Endothelial cell of umbilical vein (primary cell): ENCODE data around the gene PKP4.

Experiments used
- GATA2 ChIP-seq: IDR thresholded peaks from 2 replicates; pipeline ENCODE4 v1.7.0; 2011; ENCODE audit warnings: low read depth, mild to moderate bottlenecking, moderate library complexity, mixed read lengths, low read length; ENCODE audit not compliant: insufficient read length, insufficient read depth
- JUN ChIP-seq: IDR thresholded peaks from 2 replicates; pipeline ENCODE4 v1.6.1; 2011; ENCODE audit warnings: borderline replicate concordance, low read depth; ENCODE audit not compliant: insufficient read length, insufficient read depth
- MYC ChIP-seq: IDR thresholded peaks from one replicate; pipeline ENCODE4 v1.6.1; 2011; ENCODE audit warnings: mild to moderate bottlenecking, low read depth, low read length
- POLR2A ChIP-seq: IDR thresholded peaks from 2 replicates; pipeline ENCODE4 v1.6.1; 2012; ENCODE audit warnings: low read depth, mild to moderate bottlenecking, control low read depth, low read length
- POLR2AphosphoS5 ChIP-seq: IDR thresholded peaks from 2 replicates; pipeline ENCODE4 v1.6.1; 2012; ENCODE audit warnings: low read depth, mild to moderate bottlenecking, control low read depth, low read length, moderate library complexity; ENCODE audit not compliant: insufficient read depth
- TF ChIP-seq, protein P1 (sequence below), 2 donors: IDR thresholded peaks; 1 replicate in 1 of 2; 2 replicates in 1 of 2; pipeline ENCODE4 v1.5.1; 2011; ENCODE audit warnings: low read length in 2 of 2, mild to moderate bottlenecking in 2 of 2, moderate library complexity in 2 of 2, control low read depth in 1 of 2, inconsistent platforms in 1 of 2, low read depth in 1 of 2; ENCODE audit not compliant: insufficient read depth in 1 of 2; ENCODE audit errors: extremely low read depth in 1 of 2
- TF ChIP-seq, protein P2 (sequence below): IDR thresholded peaks from 2 replicates; pipeline ENCODE4 v1.6.1; 2011; ENCODE audit not compliant: insufficient read depth, insufficient read length

DNA sequence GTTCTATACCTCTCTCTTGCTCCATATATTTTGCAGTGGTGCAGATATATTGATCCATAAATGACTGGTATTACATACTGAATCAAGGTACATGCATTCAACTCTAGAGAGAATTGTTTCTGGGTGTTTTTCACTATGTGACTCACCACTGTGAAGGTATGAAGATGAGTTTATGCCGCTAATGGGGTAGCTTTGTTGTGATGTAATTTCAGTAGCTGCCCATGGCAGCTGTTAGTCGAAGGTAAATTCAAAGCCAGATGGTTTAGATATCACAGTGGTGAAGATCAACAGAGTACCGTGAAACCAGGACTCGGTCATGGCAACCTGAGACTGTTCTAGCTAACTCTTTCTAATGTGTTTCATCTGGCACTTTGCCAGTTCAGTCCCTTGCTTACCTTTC, 50.4 kb downstream of the PKP4 start:
- TF ChIP-seq, protein P1, sequence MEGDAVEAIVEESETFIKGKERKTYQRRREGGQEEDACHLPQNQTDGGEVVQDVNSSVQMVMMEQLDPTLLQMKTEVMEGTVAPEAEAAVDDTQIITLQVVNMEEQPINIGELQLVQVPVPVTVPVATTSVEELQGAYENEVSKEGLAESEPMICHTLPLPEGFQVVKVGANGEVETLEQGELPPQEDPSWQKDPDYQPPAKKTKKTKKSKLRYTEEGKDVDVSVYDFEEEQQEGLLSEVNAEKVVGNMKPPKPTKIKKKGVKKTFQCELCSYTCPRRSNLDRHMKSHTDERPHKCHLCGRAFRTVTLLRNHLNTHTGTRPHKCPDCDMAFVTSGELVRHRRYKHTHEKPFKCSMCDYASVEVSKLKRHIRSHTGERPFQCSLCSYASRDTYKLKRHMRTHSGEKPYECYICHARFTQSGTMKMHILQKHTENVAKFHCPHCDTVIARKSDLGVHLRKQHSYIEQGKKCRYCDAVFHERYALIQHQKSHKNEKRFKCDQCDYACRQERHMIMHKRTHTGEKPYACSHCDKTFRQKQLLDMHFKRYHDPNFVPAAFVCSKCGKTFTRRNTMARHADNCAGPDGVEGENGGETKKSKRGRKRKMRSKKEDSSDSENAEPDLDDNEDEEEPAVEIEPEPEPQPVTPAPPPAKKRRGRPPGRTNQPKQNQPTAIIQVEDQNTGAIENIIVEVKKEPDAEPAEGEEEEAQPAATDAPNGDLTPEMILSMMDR (IDR thresholded peaks at IDR 0.05; ENCODE audit: extremely low read depth in 1 of 2, insufficient read depth in 1 of 2, low read depth in 1 of 2, low read length in 2 of 2) = no peak
- no peak for TF ChIP-seq JUN
- TF ChIP-seq POLR2A = no peak
- no peak for TF ChIP-seq GATA2
- TF ChIP-seq POLR2AphosphoS5 = no peak
- TF ChIP-seq, protein P2, sequence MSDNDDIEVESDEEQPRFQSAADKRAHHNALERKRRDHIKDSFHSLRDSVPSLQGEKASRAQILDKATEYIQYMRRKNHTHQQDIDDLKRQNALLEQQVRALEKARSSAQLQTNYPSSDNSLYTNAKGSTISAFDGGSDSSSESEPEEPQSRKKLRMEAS = no peak
- no peak for TF ChIP-seq MYC
